ENCODE data around the gene TRAF3.
A peak's percentile ranks its signal among the peaks of the same experiment; 100 is the strongest.

- peak in 3 of 6 experiments; percentile 12 to 33 (median 25) for TF ChIP-seq CTCF (IDR thresholded peaks at IDR 0.05)
- TF ChIP-seq POLR2A (IDR thresholded peaks at IDR 0.05), result peak in 1 of 2 donors; percentile 14
Observed at GRCh38 chr14:102875652-102876051, 98.4 kb downstream of the TRAF3 start.

All from thyroid gland (tissue), 4 donors.